ENCODE data around the gene TRA2A.
A peak's percentile ranks its signal among the peaks of the same experiment; 100 is the strongest.

- TF ChIP-seq CTCF (conservative IDR thresholded peaks at IDR 0.05; ENCODE audit: low read length) (peak; percentile 22; the same call in 1 of the 2 replicates), EZH2phosphoT487 (IDR thresholded peaks at IDR 0.05; ENCODE audit: borderline replicate concordance) (no peak)
Observed at GRCh38 chr7:23530405-23530804, 1.4 kb downstream of the TRA2A start.
